Activated effector memory CD4-positive, alpha-beta T cell treated with Interleukin-2 at 50 U/mL for 16 hours (primary cell): ENCODE measurements around the gene ZMIZ1.

ENCODE experiments used
- DNase-seq: peaks from one replicate; pipeline ENCODE4 v3.0.0-alpha.2; 2020

The ZMIZ1 gene

GRCh38 chr10:79082631-79083596 lies 14.1 kb downstream of the ZMIZ1 start:
- DNase-seq = no peak

- no peak for DNase-seq
These were observed 15.5 kb downstream of the ZMIZ1 start for GRCh38 chr10:79084012-79084971.

DNA sequence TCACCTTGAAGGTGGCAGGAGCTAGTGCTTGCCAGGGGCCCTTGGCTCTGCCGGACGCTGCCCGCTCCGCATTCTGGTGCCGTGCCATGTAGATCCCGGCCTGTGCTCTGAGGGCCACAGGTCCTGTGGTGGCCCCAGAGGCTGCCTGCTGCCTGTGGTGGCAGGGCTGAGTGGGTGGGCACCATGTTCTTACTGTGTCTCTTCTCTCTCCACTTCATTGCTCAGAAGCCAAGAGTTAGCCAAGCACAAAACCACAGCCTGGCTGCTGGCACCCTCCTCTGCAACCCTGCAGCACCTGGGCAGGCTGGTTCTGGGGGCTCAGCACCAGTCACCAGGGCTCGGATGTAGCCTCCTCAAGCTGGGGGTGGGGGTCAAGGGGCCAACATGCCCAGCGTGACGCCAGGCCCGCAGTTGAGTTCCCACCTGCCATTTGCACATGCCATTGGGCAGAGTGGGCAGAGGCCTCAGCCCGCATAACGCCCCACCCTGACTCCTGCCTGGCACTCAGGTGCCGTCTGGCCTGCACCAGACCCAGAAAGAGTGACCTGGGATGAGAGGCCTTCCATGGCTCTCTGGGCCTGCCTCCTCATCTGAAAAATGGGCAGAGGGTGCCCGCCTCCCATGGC lies 16.3 kb downstream of the ZMIZ1 start:
- no peak for DNase-seq

DNA sequence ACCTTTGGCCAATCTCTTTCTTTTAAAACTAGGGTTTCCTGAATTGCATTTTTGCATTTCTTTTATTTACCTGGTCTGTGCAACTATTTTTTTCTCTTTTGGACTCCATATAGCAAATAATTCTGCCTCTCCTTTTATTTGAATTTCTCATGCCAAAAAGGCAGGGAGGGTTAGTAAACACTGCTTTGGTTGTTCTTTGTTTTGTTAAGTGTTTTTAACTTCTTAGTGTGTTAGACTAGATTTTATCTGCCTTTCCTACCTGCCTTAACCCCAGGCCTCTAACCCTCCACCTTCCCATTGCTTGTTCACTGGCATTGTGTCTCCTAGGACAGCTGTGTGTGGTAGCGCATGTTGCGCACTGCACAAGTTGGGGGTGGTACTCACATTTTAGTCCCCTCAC lies 18.1 kb downstream of the ZMIZ1 start:
- no peak for DNase-seq

GRCh38 chr10:79087721-79088120 lies 19.0 kb downstream of the ZMIZ1 start:
- DNase-seq = no peak

DNA sequence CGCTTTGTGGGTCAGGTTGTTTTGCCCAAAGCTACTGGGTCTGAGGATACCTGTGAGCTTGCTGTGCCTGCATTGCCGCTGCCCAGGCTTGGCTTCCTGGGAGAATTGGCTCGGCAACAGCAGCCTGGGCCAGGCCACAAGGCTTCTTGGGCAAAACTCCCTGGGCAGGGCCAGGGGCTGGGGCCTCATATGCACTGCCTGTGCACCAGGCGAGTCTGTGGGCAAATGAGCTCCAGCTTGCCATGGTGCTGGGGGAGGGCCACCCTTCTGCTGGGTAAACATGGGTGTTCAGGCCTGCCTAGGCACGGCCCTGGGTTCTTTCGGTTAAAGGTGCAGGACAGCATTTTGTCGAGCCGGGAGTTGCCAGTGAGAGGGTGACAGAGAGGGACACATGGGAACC lies 19.4 kb downstream of the ZMIZ1 start:
- no peak for DNase-seq

DNA sequence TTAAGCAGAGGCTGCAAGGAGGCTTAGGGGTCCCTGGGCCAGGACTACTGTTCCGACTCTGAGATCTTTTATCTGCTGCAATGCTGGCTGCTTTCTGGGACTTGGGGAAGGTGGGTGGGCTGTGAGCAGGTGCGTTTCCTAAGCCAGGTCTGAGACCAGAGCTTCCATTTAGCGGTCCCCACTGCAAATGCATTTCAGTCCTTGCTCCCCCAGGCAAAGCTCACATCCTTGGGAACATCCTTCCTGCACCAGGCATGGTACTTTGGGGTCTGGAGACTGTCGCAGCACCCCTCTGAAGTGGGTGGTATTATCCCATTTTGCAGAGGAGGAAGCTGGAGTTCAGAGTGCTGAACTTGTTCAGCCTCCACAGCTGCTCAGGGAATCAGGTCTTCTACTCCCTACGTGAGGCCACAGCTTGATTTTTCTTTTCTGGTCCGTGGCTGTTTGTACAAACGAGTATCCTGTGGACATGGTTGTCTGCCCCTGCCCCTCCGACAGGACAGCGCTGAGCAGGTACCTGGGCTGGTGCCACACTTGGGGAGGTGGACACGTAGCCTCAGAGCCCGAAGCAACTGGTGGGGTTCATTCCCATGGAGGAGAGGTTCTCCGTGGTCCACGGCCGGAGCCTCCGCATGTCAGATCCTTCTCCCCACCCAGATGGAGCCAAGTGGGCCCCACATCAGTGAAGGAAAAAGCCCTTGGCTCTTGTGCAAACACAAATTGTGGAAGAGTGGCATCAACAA lies 20.0 kb downstream of the ZMIZ1 start:
- DNase-seq = no peak

DNA sequence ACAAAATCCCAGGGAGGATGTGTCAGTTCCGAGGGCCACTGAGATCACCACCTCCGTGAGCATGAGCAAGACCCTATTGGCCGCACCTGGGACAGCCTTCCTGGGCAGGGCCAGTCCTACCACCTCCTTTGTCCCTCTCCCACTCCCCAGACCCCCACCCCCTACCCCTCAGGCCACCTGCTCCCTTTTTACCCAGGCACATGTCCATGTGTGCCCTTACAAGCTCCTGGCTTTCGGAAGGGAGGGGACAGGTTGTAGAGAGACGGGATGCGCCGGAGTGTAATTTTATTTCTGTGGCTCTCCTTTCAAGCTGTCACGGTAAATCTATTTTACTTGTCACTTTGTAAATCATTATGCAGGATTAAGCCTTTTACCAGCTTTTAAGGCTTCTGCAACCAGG lies 20.9 kb downstream of the ZMIZ1 start:
- DNase-seq = no peak

DNA sequence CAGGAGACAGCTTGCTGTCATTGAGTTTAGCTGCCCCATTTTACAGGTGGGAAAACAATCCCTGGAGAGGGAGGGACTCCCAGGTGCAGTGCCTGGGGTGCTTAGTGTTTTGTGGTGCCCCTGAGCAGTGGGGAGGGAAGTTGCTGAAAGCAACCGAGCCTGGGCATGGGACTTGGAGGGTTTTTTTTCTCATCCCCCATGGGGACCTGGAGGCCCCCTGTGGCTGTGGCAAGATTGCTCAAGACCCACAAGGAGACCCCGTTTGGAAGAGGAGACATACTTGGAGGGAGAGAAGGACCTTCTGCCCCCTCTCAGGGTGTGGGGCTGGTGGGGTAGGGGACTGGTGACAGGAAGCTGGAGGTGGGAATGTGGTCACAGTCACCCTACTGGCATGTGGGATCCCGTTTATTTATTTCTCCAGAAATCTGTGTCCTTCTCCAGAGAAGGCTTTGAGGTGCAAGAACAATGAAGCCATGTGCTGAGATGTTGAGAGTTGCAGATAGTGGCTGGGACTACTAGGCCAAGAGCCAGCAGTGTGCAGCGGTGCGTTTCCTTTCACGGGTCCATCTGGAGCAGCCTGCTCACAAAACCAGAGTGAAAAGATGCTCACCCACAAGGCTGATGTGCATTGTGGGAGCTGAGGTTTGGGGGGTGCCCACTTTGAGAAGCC lies 21.5 kb downstream of the ZMIZ1 start:
- DNase-seq = no peak

DNA sequence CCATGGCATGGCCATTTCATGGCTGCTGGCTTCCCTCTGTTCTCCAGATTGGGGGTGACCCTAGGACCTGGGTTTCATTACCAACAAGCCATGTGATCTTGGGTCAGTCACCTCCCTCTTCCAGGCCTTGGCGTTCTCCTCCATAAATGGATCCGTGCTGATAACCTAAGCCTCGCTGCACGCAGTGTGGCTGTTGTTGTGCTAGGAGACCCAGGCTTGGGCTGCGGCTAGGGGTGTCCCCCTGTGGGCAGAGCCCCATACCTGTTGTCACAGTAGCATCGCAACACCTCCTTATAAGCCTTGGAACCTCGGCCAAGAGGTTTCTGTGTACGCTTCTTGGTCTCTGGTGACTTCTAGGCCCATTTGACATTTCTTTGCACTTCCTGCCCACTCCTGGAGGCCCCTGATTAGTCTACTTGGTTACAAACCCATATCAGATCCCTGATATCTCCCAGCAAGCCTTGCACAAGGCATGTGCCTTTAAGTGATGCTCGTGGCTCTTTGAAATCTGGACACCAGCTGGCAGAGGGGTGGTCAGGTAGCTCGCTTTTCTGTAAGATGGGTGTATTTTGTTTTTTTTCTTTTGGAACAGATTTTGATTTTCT lies 23.6 kb downstream of the ZMIZ1 start:
- no peak for DNase-seq

DNA sequence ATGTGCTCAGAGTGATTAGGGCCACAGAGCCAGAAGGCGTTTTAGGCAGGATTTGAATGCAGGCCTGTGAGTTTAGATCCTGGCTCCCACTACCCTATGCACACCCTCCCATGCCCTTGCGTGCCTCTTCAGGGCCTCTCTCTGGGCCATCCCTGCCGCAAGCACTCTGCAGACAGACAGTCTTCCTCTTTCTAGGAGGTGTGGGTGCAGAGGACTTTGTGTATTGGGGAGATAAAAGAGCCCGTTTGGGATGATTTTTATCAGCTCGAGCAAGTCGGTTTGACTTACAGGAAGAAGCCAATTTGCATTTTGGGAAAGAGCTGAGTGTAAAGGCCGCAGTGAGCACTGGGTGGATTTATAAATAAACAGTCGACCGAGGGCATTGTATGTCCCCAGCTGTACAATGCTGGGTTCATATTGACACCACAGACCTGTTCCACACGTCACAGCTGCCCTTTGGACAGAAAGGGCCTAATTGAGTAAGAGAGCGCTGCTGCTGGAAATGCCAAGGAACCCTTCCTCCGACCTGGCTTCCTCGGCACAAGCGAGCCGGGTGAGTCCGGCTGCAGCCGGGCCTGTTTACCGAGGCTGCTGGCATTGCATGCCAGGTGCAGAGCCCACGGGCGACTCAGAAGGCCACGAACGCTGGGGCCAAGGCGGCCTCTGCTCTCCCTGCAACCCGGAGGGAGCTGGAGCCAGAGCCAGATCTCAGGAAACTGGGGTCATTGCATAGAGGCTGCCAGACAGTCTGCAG lies 25.1 kb downstream of the ZMIZ1 start:
- no peak for DNase-seq

DNA sequence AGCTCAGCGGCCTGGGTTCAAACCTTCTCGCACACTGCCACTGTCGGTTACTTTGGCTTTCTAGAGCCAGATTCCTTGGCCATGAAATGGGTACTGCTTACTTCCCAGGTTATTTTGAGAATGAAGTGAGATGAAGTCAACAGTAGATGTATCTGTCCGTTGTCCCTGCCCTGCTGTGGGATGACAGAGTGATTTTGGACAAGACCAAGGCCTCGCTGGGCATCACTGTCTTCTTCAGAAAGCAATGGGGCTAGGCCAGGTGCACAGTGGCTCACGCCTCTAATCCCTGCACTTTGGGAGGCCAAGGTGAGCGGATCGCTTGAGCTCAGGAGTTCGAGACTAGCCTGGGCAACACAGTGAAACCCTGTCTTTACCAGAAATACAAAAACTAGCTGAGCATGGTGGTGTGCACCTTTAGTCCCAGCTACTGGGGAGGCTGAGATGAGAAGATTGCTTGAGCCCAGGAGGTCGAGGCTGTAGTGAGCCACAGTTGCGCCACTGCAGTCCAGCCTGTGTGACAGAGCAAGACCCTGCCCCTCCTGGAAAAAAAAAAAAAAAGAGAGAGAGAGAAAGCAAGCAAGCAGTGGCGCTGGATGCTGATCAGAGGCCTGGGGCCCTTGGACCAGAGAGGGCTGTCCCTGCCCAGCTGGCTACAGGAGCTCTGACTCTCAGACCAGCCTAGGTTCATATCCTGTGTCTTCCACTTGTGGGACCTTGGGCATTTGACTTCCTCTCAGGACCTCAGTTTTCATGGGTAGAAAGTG lies 25.8 kb downstream of the ZMIZ1 start:
- no peak for DNase-seq

DNA sequence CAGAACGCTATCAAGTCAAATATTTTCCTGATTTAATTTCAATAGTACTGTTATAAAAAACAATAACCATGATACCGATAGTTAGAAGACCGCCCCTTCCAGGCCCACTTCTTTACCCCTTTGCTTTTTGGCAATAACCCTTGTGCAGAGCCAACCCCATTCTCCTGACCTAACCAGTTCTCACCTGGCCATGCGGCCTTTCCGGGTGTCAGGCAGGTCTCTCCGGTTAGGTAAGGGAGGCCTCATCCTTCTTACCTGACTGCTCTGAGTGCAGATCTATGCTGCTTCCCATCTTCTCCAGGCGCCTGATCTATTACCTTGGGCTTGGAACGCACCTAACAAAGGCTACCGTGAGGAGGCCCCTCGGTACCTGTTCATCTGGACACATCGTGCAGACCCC lies 26.6 kb downstream of the ZMIZ1 start:
- no peak for DNase-seq

DNA sequence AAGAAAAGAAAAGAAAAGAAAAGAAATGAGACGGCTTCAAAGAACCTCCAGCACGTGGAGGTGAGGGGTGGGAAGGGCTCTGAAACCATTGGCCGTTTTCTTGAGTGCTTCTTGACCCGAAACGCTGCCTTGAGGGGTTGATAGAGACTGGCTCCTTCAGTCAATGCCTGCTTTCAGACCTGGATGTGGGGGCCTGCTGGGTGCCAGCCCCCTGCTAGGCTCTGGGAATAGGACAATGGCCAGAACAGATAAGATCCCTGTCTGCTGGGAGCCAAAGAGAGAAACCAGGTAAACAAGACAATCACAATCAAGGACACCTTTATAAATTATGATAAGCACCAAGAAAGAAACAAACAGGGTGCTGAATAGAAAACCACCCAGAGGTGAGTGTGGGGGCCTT lies 27.7 kb downstream of the ZMIZ1 start:
- no peak for DNase-seq

DNA sequence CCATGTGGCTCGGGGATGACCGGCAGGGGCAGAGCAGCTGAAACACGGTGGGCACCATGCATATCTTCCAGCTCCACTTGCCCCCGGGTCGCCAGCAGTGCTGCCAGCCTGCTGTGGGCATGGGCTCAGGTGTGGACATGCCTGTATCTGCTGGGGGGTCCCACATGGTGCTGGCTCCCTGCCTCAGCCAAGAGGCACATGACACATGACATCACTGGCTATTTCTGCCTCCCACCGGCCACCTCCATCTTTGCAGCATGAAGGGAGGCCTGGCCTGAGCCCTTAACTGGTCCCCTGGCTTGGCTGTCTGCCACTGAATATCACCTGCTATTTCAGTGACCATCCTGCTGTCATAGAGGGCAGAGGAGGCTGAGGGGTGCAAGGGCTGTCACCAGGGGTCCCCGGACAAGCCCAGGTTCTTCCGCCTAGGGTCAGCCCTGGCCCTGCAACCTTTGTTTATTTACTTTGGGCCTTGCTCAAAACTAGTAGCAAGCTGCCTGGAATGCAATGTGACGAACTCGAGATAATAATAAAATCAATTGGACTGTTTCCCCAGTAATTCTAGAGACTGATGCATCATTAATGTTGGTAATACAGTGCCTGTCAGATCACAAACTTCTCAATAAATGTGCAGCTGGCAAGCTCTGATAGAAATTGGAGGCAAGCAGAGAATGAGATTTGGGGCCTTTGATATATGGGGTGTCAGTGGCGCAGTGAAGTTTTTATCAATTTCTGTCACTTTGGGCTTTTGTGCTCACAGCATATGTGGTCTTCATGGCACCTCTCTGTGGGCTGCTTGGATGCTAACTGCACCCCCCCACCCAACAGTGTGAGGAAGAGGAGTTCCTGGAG lies 28.5 kb downstream of the ZMIZ1 start:
- DNase-seq = no peak

DNA sequence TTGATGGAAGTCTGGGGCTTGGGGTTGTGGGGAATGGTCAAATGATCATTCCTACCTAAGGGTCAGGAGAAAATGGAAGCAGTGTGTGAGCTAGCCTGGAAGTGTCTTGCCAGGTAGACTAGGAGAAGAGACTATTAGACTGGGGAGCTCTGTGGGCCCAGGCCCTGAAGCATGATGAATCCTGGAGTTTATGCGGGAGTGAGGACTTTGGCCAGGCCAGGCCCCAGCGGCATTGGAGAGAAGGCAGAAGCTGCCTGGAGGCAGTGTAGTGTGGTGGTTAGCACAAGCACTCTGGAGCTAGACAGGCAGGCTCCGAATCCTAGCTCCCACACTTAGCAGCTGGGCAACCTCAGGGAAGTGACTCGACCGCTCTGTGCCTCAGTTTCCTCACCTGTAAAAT lies 29.3 kb downstream of the ZMIZ1 start:
- no peak for DNase-seq

- no peak for DNase-seq
These were observed 29.8 kb downstream of the ZMIZ1 start for GRCh38 chr10:79098596-79099015.

GRCh38 chr10:79099898-79100448 lies 31.2 kb downstream of the ZMIZ1 start:
- no peak for DNase-seq

GRCh38 chr10:79100771-79101170 lies 32.0 kb downstream of the ZMIZ1 start:
- DNase-seq = no peak
